Measurements from ENCODE around the gene CP. TPM values are rescaled to one million over a fixed set of nuclear protein-coding genes. Genes with fewer than 3 reads are reported as not detected.

Gene CP
- total RNA-seq, 1 experiment from 2014 or later: 0.21 TPM

DNA sequence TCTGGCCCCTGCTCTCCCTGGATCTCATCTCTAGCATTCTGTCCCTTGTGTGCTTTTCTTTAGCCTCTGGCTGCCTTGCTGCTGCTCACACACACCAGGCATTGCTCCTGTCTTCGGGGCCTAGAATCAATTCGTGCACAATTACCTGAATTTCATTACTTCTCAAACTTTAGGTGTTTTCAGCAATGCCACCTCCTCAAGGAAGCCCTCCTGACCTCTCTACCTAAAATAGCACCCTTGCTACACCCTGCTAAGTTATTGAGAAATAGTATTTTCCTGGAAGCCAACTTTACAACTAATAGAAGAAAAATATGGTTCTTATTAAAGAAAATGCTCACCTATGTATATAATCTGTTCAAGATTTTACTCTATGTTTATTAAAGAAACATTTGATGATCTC is 40.4 kb downstream of the CP start:
- DNase-seq: no peak
- Histone ChIP-seq H3K27me3 (ENCODE audit: control insufficient read depth, insufficient read depth, low read length) (no peaks in the 10 kb centered on the region), H3K36me3 (replicated peaks; ENCODE audit: control insufficient read depth, insufficient read depth, low read length) (peaks cover 1% of the 10 kb centered on the region; the same call in 1 of the 2 replicates), H3K4me3 (ENCODE audit: insufficient read depth, low read depth, low read length) (no peak overlapping the region)

DNA sequence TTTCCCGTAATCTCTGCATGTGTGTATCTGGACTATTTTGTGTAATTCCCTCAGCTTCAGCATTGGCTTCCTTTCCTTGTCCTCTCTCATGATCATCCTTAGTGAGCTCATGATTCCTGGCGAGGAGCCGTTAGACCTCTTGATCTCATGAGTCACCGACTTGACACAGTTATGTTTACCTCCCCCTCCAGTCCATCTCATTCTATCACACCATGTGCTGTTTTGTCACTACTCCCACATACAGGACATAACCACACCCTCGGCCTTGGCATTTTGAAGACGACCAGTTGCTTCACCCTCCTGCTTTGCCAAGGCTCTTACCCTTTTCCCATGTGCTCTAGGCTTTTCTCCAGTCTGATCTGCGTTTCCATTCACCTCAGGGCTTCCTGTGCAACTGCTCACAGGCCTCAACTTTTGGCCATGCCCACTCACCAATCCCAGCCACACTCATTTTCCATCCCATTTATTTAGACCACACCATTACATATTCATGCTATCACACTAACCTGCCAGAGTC is 41.5 kb downstream of the CP start:
- no peak for DNase-seq
- H3K27me3 ChIP-seq (ENCODE audit: control insufficient read depth, insufficient read depth, low read length): no peaks in the 10 kb centered on the region
- H3K4me3 ChIP-seq (ENCODE audit: insufficient read depth, low read depth, low read length): no peak overlapping the region
- H3K36me3 ChIP-seq (replicated peaks; ENCODE audit: control insufficient read depth, insufficient read depth, low read length): peaks cover 1% of the 10 kb centered on the region; the same call in 1 of the 2 replicates

DNA sequence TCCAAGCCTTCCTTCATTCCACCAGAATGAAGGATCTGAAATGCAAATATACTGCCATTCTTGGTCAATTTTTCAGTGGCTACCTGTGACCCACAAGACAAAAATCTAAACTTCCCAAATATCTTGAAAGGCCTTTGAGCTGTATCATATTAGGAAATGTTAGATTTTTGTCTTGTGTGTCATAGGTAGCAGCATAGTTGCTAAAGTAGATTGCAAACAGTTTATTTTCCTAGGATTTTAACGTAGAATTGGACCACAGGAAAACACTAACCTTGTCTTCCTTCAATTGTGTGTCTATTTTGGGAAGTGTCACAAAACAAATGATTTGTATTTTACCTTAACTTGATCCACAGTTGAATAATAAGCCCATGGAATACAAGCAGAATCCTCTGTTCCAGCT is 42.4 kb downstream of the CP start:
- Histone ChIP-seq H3K27me3 (ENCODE audit: control insufficient read depth, insufficient read depth, low read length) (no peaks in the 10 kb centered on the region), H3K36me3 (replicated peaks; ENCODE audit: control insufficient read depth, insufficient read depth, low read length) (peaks cover 1% of the 10 kb centered on the region; the same call in 1 of the 2 replicates), H3K4me3 (ENCODE audit: insufficient read depth, low read depth, low read length) (no peak overlapping the region)
- no peak for DNase-seq

DNA sequence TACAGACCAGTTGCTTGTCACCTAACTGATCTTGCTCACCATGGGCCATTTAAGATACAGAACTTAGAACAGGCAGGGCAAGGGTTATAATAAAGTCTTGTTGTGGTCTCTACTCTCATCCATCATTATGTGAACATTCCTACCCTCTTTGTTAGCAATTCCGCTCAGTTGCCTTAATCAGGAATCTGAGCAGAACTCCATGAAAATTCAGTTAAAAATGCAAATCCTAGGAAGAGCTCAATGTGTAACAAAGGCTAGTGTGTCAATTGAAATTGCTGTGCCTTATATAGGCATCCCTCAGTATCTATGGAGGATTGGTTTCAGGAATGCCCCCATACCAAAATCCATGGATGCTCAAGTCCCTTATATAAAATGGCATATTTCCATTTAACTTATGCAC is 44.5 kb downstream of the CP start:
- Histone ChIP-seq H3K4me3 (ENCODE audit: insufficient read depth, low read depth, low read length) (no peak overlapping the region), H3K27me3 (ENCODE audit: control insufficient read depth, insufficient read depth, low read length) (no peaks in the 10 kb centered on the region), H3K36me3 (replicated peaks; ENCODE audit: control insufficient read depth, insufficient read depth, low read length) (peaks cover 1% of the 10 kb centered on the region; the same call in 1 of the 2 replicates)
- no peak for DNase-seq

DNA sequence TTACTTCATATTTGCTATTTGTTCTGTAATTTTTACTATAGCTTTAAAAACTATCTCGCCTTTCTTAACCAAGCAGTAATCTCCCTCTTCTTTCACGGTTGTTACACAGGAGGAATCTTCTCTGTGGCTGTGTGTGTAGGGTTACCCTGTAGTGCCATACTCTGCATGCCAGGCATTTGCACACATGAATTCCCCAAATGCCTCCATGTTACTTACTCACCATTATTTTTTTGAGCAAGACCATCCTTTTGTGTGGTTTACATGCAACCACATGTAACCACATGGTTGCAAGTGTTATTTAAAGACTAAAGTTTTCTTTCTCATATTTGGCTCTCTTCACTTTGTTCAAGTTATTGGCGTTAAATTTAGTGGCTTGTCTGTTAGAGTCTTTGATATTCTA is 46.7 kb downstream of the CP start:
- Histone ChIP-seq H3K27me3 (ENCODE audit: control insufficient read depth, insufficient read depth, low read length) (no peaks in the 10 kb centered on the region), H3K36me3 (replicated peaks; ENCODE audit: control insufficient read depth, insufficient read depth, low read length) (peaks cover 4% of the 10 kb centered on the region), H3K4me3 (ENCODE audit: insufficient read depth, low read depth, low read length) (no peak overlapping the region)
- no peak for DNase-seq

DNA sequence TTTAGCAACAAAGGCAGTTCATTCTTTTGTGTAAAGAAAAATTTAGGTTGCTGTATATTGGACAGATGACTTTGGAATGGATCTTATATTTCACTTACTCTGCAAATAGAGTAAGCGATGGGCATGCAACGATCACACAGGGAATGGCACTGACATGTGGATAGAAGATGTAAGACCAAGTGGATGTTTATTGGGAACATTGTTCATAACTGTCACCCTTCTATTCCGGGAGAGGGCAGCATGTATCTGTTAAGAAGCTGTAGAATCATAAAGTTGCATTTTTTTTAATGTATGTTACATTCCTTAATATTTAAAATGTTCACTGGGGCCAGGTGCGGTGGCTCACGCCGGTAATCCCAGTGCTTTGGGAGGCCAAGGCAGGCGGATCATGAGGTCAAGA is 51.0 kb downstream of the CP start:
- no peak overlapping the region for H3K4me3 ChIP-seq (ENCODE audit: insufficient read depth, low read depth, low read length)
- no peak for DNase-seq
- no peaks in the 10 kb centered on the region for H3K27me3 ChIP-seq (ENCODE audit: control insufficient read depth, insufficient read depth, low read length)
- peaks cover 9% of the 10 kb centered on the region for H3K36me3 ChIP-seq (replicated peaks; ENCODE audit: control insufficient read depth, insufficient read depth, low read length)

DNA sequence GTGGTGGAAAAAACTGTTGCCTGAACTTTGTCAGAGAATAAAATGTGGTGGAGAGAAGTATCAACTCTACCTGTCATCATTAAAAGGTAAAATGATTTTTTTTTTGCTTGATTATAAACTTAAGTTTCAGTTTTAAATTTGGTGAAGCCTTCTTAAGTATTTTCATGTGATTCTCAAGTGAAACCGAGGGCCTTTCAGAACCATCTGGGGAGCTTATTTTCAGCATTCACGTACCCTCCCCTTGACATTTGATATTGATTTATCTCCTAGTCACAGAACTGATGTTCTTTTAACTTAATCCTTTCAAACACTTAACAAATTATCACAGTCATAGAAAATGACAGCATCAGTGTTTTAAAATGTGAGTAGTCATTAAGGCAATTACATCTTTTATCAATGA is 53.7 kb downstream of the CP start:
- Histone ChIP-seq H3K4me3 (ENCODE audit: insufficient read depth, low read depth, low read length) (no peak overlapping the region), H3K36me3 (replicated peaks; ENCODE audit: control insufficient read depth, insufficient read depth, low read length) (peaks cover 12% of the 10 kb centered on the region), H3K27me3 (ENCODE audit: control insufficient read depth, insufficient read depth, low read length) (no peaks in the 10 kb centered on the region)
- DNase-seq: no peak

DNA sequence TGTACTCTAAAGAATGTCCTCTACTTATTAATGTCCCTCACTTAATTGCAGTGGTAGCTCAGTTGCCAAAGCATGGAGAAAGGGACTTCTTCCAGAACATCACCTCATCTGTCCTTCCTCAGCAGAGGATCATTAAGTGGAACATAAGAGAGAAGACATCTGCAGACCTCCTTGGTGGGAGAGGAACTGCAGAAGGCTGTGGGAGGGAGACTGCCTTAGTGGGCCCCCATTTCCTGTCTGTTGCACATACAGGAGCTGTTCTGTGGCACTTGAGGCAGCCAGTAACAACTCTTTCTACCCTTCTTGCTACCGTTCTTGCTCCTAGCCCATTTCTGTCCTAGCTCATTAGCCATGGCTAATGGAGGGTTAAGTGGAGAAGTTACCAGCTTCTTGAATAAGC is 58.6 kb downstream of the CP start:
- Histone ChIP-seq H3K27me3 (ENCODE audit: control insufficient read depth, insufficient read depth, low read length) (no peaks in the 10 kb centered on the region), H3K4me3 (ENCODE audit: insufficient read depth, low read depth, low read length) (no peak overlapping the region), H3K36me3 (replicated peaks; ENCODE audit: control insufficient read depth, insufficient read depth, low read length) (peaks cover 19% of the 10 kb centered on the region)
- no peak for DNase-seq

DNA sequence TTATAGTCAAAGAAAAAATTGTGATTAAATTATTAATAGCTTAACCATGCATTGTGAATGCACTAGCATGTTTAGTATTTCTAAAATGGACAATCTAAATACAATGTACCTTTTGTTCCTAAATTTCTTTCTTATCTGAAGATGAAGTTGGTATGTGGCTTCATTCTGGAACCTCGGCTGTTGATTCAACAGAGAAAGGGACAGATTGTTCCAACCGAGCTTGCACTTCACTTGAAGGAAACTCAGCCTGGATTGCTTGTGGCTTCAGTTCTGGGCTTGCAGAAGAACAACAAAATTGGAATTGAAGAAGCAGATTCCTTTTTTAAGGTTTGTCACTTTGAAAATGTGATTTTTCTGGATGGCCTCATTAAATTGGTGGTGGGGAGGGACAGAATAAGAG is 59.6 kb downstream of the CP start:
- Histone ChIP-seq H3K27me3 (ENCODE audit: control insufficient read depth, insufficient read depth, low read length) (no peaks in the 10 kb centered on the region), H3K4me3 (ENCODE audit: insufficient read depth, low read depth, low read length) (no peak overlapping the region), H3K36me3 (replicated peaks; ENCODE audit: control insufficient read depth, insufficient read depth, low read length) (peaks cover 22% of the 10 kb centered on the region)
- no peak for DNase-seq

DNA sequence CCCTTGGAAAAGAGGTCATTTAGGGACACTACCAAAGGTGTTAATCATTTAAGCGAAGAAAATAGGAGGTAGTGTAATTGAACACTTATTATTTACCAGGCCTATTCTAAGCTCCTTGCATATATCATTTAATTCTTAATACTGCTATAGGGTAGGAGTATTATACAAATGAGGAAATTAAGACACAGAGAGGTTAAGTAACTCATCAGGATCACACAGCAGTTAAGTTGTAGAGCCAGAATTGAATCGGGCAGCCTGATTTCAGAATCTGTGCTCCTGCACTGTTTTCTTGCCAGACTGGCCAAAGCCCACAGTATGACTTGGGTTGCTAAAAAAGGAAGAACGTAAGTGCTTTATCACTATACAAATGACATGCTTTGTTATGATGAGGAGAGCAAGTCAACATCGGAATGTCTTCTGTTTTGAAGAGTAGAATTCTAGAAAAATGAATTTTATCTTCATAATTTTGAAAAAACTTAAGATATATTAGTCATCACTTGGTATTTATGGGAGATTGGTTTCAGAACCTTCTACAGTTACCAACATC is 60.8 kb downstream of the CP start:
- H3K36me3 ChIP-seq (replicated peaks; ENCODE audit: control insufficient read depth, insufficient read depth, low read length): peaks cover 22% of the 10 kb centered on the region
- H3K4me3 ChIP-seq (ENCODE audit: insufficient read depth, low read depth, low read length): no peak overlapping the region
- H3K27me3 ChIP-seq (ENCODE audit: control insufficient read depth, insufficient read depth, low read length): no peaks in the 10 kb centered on the region
- no peak for DNase-seq

DNA sequence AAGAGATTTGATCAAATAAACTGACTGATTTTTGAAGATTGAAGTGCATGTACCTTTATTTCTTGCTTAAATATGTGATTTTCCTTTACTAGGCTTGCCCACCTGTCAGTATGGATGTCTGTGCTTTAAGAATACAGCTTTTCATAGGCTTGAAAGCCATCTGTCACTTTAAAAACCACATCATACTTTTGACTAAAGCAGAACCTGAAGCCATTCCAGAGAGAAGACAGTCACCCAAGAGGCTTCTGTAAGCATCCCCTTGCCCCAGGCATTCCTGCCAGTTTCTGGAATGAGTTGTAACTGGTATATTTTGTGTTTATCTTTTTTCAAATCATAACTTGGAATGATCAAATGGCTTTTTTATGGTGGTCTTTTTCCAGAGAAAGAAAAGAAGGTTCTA is 68.2 kb downstream of the CP start:
- Histone ChIP-seq H3K4me3 (ENCODE audit: insufficient read depth, low read depth, low read length) (no peak overlapping the region), H3K36me3 (replicated peaks; ENCODE audit: control insufficient read depth, insufficient read depth, low read length) (peaks cover 21% of the 10 kb centered on the region), H3K27me3 (ENCODE audit: control insufficient read depth, insufficient read depth, low read length) (no peaks in the 10 kb centered on the region)
- DNase-seq: no peak

DNA sequence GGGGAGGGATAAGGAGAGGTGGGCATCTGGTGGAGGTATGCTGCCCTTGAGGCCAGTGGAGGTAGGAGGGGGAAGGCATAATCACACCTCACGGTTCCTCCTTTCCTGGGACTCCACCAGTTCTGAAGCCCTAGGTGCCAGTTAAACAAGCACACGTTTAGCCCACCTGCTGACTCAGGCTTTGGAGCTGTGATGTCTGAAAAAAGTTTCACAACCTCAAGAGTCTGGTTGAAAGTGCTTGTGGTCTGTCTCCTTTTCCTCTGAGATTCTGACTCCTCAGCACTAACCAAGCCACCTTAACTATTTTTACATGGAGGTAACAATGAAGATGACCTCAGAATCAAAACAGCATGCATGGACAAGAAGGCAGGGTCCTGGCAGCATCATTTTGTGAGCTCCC is 69.2 kb downstream of the CP start:
- no peak for DNase-seq
- H3K27me3 ChIP-seq (ENCODE audit: control insufficient read depth, insufficient read depth, low read length): no peaks in the 10 kb centered on the region
- no peak overlapping the region for H3K4me3 ChIP-seq (ENCODE audit: insufficient read depth, low read depth, low read length)
- peaks cover 17% of the 10 kb centered on the region for H3K36me3 ChIP-seq (replicated peaks; ENCODE audit: control insufficient read depth, insufficient read depth, low read length)

DNA sequence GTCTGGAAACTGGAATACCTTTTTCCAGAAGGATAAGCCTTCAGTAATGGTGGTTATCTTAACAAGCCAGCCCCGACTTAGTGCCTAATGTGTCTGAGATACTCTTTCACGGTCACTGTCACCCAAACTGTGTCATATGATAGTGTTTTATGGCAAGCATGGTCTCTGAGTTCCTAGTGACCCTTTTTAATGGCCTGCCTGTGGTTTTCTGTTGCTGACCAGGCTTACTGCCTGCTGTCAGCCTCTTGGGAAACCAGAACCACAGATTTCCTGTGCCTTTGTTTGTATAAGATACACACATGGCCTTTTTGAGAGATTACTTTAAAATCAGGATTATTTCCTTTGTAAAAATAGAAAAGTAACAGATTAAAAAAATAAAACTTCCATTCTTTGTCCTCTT is 69.8 kb downstream of the CP start:
- Histone ChIP-seq H3K27me3 (ENCODE audit: control insufficient read depth, insufficient read depth, low read length) (no peaks in the 10 kb centered on the region), H3K4me3 (ENCODE audit: insufficient read depth, low read depth, low read length) (no peak overlapping the region), H3K36me3 (replicated peaks; ENCODE audit: control insufficient read depth, insufficient read depth, low read length) (peaks cover 14% of the 10 kb centered on the region)
- DNase-seq: no peak

DNA sequence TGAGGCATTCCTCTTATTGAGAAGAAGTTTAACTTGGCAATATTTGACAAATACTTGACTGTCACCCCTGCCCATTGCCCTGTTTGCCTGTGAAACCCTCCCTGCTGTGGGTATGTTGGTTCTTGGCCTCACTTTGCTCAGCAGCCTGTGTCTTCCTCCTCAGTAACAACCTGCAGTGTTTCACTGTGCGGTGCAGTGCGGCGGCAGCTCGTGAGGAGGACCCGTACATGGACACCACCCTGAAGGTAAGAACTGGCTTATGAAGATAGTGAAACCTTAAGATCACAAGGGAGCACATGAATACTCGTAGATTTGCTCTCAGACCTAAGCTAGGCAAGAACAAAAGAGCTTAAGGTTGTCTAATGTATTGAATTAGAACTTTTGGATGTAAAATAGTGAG is 71.2 kb downstream of the CP start:
- H3K27me3 ChIP-seq (ENCODE audit: control insufficient read depth, insufficient read depth, low read length): no peaks in the 10 kb centered on the region
- peaks cover 16% of the 10 kb centered on the region for H3K36me3 ChIP-seq (replicated peaks; ENCODE audit: control insufficient read depth, insufficient read depth, low read length)
- DNase-seq: no peak
- H3K4me3 ChIP-seq (ENCODE audit: insufficient read depth, low read depth, low read length): no peak overlapping the region

DNA sequence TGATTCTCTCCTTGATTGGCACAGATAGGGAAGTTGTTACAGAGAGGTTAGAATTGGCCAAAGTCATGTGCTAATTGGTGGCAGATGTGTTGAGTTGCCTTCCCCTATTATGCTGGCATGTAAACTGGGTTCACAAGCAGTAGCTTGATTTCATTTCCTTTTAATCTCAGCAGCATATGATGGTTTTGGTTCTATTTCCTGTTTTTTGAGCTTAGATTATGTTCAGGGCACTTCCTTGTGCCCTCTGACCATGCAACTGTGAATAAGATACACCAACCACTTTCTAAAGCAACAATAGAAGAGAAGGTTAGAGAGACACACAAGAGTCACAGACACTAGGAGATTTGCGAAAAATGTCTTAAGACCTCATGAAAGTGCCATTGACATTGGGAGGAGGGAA is 75.7 kb downstream of the CP start:
- Histone ChIP-seq H3K36me3 (replicated peaks; ENCODE audit: control insufficient read depth, insufficient read depth, low read length) (peaks cover 14% of the 10 kb centered on the region), H3K4me3 (ENCODE audit: insufficient read depth, low read depth, low read length) (no peak overlapping the region), H3K27me3 (ENCODE audit: control insufficient read depth, insufficient read depth, low read length) (no peaks in the 10 kb centered on the region)
- no peak for DNase-seq

DNA sequence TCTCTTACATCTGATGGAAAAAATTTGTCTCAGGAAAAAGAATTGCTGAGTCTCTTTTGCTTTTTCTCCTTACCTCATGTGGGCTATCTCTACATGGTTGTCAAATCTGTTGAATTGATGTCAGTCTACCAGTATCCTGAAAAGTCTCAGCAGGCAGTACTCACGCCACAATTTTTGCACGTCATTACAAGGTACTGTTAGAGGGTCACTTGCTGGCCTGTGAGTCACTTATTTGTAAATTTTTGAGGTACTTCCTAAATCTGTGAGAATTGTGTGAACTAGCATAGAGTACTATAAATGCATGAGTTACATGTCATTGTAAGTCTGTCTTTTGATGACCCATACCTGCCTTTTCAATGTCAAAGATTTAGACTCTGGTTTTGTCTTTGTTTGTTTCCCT is 76.3 kb downstream of the CP start:
- H3K27me3 ChIP-seq (ENCODE audit: control insufficient read depth, insufficient read depth, low read length): no peaks in the 10 kb centered on the region
- peaks cover 14% of the 10 kb centered on the region for H3K36me3 ChIP-seq (replicated peaks; ENCODE audit: control insufficient read depth, insufficient read depth, low read length)
- no peak overlapping the region for H3K4me3 ChIP-seq (ENCODE audit: insufficient read depth, low read depth, low read length)
- DNase-seq: no peak
